WTC11 (cell line): Measurements from ENCODE around the gene INS.

Experiments used
- ATF2 ChIP-seq: sonication (generic); formaldehyde crosslinking; IDR thresholded peaks from 2 replicates; pipeline ENCODE4 v1.8.1; 2022; ENCODE audit warnings: low read depth, missing genetic modification reagents, borderline replicate concordance
- ELF4 ChIP-seq: sonication (generic); formaldehyde crosslinking; IDR thresholded peaks from 2 replicates; pipeline ENCODE4 v1.8.1; 2022; ENCODE audit warnings: low read depth, mild to moderate bottlenecking, moderate library complexity, missing genetic modification reagents
- FOXJ3 ChIP-seq: sonication (generic); formaldehyde crosslinking; IDR thresholded peaks from 2 replicates; pipeline ENCODE4 v1.9.0; 2021; ENCODE audit warnings: missing genetic modification reagents, mild to moderate bottlenecking, borderline replicate concordance
- GTF2I ChIP-seq: fragments of 250-450 bp; sonication (Bioruptor Pico); conservative IDR thresholded peaks from 2 replicates; pipeline ENCODE4 v1.4.0; 2021; ENCODE audit warnings: mild to moderate bottlenecking
- NR2C2 ChIP-seq: sonication (generic); formaldehyde crosslinking; IDR thresholded peaks from 2 replicates; pipeline ENCODE4 v1.8.0; 2022; ENCODE audit warnings: mild to moderate bottlenecking, missing genetic modification reagents
- NR3C1 ChIP-seq: sonication (generic); formaldehyde crosslinking; conservative IDR thresholded peaks from 2 replicates; pipeline ENCODE4 v1.8.1; 2023; ENCODE audit warnings: low read depth, mild to moderate bottlenecking, missing genetic modification reagents
- OVOL2 ChIP-seq: fragments of 250-450 bp; sonication (Bioruptor Pico); IDR thresholded peaks from 2 replicates; pipeline ENCODE4 v1.9.0; 2021; ENCODE audit warnings: mild to moderate bottlenecking, borderline replicate concordance
- STAT6 ChIP-seq: sonication (generic); formaldehyde crosslinking; conservative IDR thresholded peaks from 2 replicates; pipeline ENCODE4 v1.8.1; 2023; ENCODE audit warnings: mild to moderate bottlenecking, low read depth, missing genetic modification reagents, moderate library complexity
- ZNF138 ChIP-seq: sonication (generic); formaldehyde crosslinking; conservative IDR thresholded peaks from 2 replicates; pipeline ENCODE4 v1.8.1; 2022; ENCODE audit warnings: mild to moderate bottlenecking, moderate library complexity, missing genetic modification reagents
- ZNF232 ChIP-seq: sonication (generic); formaldehyde crosslinking; IDR thresholded peaks from 2 replicates; pipeline ENCODE4 v1.8.0; 2022; ENCODE audit warnings: mild to moderate bottlenecking, missing genetic modification reagents
- TF ChIP-seq, protein P1 (sequence below): fragments of 200-600 bp; IDR thresholded peaks from 2 replicates; pipeline ENCODE4 v1.8.0; 2022; ENCODE audit warnings: antibody characterized with exemption
- TF ChIP-seq, protein P2 (sequence below): sonication (generic); formaldehyde crosslinking; IDR thresholded peaks from 2 replicates; pipeline ENCODE4 v1.8.1; 2023; ENCODE audit warnings: mild to moderate bottlenecking, missing genetic modification reagents, moderate library complexity
- TF ChIP-seq, protein P3 (sequence below): sonication (generic); formaldehyde crosslinking; IDR thresholded peaks from 2 replicates; pipeline ENCODE4 v1.8.0; 2022; ENCODE audit warnings: mild to moderate bottlenecking, missing genetic modification reagents

- no peak for TF ChIP-seq GTF2I (CRISPR knock-in tag)
- TF ChIP-seq NR3C1 (CRISPR knock-in tag) = no peak
- TF ChIP-seq ATF2 (CRISPR knock-in tag) = no peak
- TF ChIP-seq, protein P1, sequence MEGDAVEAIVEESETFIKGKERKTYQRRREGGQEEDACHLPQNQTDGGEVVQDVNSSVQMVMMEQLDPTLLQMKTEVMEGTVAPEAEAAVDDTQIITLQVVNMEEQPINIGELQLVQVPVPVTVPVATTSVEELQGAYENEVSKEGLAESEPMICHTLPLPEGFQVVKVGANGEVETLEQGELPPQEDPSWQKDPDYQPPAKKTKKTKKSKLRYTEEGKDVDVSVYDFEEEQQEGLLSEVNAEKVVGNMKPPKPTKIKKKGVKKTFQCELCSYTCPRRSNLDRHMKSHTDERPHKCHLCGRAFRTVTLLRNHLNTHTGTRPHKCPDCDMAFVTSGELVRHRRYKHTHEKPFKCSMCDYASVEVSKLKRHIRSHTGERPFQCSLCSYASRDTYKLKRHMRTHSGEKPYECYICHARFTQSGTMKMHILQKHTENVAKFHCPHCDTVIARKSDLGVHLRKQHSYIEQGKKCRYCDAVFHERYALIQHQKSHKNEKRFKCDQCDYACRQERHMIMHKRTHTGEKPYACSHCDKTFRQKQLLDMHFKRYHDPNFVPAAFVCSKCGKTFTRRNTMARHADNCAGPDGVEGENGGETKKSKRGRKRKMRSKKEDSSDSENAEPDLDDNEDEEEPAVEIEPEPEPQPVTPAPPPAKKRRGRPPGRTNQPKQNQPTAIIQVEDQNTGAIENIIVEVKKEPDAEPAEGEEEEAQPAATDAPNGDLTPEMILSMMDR = no peak
- no peak for TF ChIP-seq ELF4 (CRISPR knock-in tag)
- TF ChIP-seq FOXJ3 = no peak
- TF ChIP-seq, protein P2, sequence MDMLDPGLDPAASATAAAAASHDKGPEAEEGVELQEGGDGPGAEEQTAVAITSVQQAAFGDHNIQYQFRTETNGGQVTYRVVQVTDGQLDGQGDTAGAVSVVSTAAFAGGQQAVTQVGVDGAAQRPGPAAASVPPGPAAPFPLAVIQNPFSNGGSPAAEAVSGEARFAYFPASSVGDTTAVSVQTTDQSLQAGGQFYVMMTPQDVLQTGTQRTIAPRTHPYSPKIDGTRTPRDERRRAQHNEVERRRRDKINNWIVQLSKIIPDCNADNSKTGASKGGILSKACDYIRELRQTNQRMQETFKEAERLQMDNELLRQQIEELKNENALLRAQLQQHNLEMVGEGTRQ = no peak
- no peak for TF ChIP-seq STAT6 (CRISPR knock-in tag)
- no peak for TF ChIP-seq OVOL2 (CRISPR knock-in tag)
- TF ChIP-seq NR2C2 (CRISPR knock-in tag) = no peak
- TF ChIP-seq ZNF232 = no peak
- TF ChIP-seq, protein P3, sequence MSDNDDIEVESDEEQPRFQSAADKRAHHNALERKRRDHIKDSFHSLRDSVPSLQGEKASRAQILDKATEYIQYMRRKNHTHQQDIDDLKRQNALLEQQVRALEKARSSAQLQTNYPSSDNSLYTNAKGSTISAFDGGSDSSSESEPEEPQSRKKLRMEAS (CRISPR knock-in tag) = no peak
- TF ChIP-seq ZNF138 = no peak
Observed at GRCh38 chr11:2144544-2145248, 16.3 kb downstream of the INS start.
